ENCODE measurements around the gene CDK17. TPM values are rescaled to one million over a fixed set of nuclear protein-coding genes. Genes with fewer than 3 reads are reported as not detected.

The CDK17 gene
- total and polyA plus RNA-seq, 8 donors = 32.1 to 67.9 (median 53.2) TPM

DNA sequence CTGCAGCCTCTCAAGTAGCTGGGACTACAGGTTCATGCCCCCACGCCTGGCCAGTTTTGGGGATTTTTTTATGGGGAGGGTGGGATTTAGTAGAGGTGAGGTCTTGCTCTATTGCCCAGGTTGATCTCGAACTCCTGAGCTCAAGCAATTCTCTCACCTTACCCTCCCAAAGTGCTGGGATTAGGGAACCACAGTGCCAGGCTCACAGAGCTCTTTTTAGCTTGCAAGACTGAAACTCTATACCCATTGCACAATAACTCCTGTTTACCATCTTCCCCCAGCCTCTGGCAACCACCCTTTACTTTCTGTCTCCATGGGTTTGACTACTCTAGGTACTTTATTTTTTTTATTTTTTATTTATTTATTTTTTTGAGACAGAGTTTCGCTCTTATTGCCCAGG lies 25.7 kb upstream of the CDK17 start:
- Histone ChIP-seq H3K4me1 (peaks cover 0 to 22% of the 10 kb centered on the region in 2 donors), H3K27ac (no peak overlapping the region), H3K9me3 (no peaks in the 10 kb centered on the region), H3K4me3 (no peak overlapping the region), H3K27me3 (no peaks in the 10 kb centered on the region), H3K36me3 (no peaks in the 10 kb centered on the region)
- no peak for DNase-seq
- intact Hi-C loops (cut with DNase I) = no loop called here
- TF ChIP-seq CTCF (IDR thresholded peaks at IDR 0.05) = no peak
- no peak for ATAC-seq

- TF ChIP-seq CTCF (IDR thresholded peaks at IDR 0.05) = no peak
- intact Hi-C loops (cut with DNase I) = no loop called here
- DNase-seq = peak in 1 of 4 donors; percentile 26
- H3K4me3 ChIP-seq = no peak overlapping the region
- H3K27me3 ChIP-seq = no peaks in the 10 kb centered on the region
- no peak overlapping the region for H3K27ac ChIP-seq
- ATAC-seq = peak; percentile 27
- H3K36me3 ChIP-seq = no peaks in the 10 kb centered on the region
- H3K4me1 ChIP-seq = peaks cover 0 to 25% of the 10 kb centered on the region in 2 donors
- no peaks in the 10 kb centered on the region for H3K9me3 ChIP-seq
Measured at GRCh38 chr12:96425321-96425720, 25.1 kb upstream of the CDK17 start.

DNA sequence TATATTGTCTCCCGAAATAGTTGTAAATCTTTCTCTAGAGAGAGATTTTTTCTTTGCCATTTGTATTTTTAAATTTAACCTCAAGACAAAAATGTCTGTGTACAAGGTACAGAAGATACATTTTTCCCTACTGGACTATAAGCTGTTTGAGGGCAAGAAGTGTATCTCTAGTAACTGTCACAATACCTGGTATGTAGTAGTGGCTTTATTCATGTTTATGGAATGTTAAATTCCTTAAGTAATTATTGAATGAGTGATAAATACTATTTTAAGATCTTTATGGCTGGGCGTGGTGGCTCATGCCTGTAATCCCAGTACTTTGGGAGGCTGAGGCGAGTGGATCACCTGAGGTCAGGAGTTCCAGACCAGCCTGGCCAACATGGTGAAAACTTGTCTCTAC lies 24.4 kb upstream of the CDK17 start:
- Histone ChIP-seq H3K9me3 (no peaks in the 10 kb centered on the region), H3K27ac (no peak overlapping the region), H3K36me3 (no peaks in the 10 kb centered on the region), H3K4me3 (no peak overlapping the region), H3K4me1 (peaks cover 0 to 25% of the 10 kb centered on the region in 2 donors), H3K27me3 (no peaks in the 10 kb centered on the region)
- ATAC-seq = no peak
- TF ChIP-seq CTCF (IDR thresholded peaks at IDR 0.05) = no peak
- DNase-seq = no peak
- intact Hi-C loops (cut with DNase I) = no loop called here

DNA sequence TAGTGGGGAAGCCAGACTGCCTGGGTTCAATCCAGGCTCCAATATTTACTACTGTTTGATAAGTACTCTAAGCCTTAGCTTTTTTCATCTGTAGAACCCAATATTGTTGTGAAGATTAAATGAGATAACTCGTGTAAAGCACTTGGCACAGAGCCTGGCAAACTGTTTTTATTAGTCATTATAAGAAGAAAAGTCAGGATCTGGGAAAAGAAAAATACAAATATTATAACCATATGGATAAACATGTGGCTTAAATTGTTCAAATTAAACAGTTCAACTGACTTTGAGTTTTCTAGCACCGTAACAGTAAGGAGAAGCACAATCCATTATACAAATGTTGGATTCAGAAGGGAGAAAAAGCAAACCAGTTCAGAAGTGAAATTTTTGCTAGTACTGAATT lies 22.0 kb upstream of the CDK17 start:
- Histone ChIP-seq H3K36me3 (no peaks in the 10 kb centered on the region), H3K9me3 (no peaks in the 10 kb centered on the region), H3K27ac (no peak overlapping the region), H3K27me3 (no peaks in the 10 kb centered on the region), H3K4me3 (no peak overlapping the region), H3K4me1 (peaks cover 0 to 12% of the 10 kb centered on the region in 2 donors)
- no peak for ATAC-seq
- no peak for TF ChIP-seq CTCF (IDR thresholded peaks at IDR 0.05)
- no peak for DNase-seq
- intact Hi-C loops (cut with DNase I) = no loop called here

- no peaks in the 10 kb centered on the region for H3K27me3 ChIP-seq
- no peaks in the 10 kb centered on the region for H3K36me3 ChIP-seq
- H3K4me3 ChIP-seq = no peak overlapping the region
- DNase-seq (no peak), ATAC-seq (peak; percentile 25)
- TF ChIP-seq CTCF (IDR thresholded peaks at IDR 0.05) = no peak
- peaks cover 0 to 14% of the 10 kb centered on the region in 2 donors for H3K4me1 ChIP-seq
- H3K27ac ChIP-seq = peak overlapping the region in 1 of 2 donors; percentile 26
- intact Hi-C loops (cut with DNase I) = no loop called here
- no peaks in the 10 kb centered on the region for H3K9me3 ChIP-seq
Measured at GRCh38 chr12:96421014-96421413, 20.8 kb upstream of the CDK17 start.
